Measurements from ENCODE around the gene MSI2. TPM values are rescaled to one million over a fixed set of nuclear protein-coding genes. Genes with fewer than 3 reads are reported as not detected.

MSI2 gene
- total and polyA plus RNA-seq, 9 of the 15 experiments (the other 6 are each of a cell fraction or from before 2014, with no cell fraction given): 4.6 to 61.8 (median 42.4) TPM

GRCh38 chr17:57541472-57542394 is 285.4 kb downstream of the MSI2 start (continued):
- TF ChIP-seq TCF7L2 (IDR thresholded peaks at IDR 0.05; ENCODE audit: low read depth, low read length) (no peak), FOXP1 (CRISPR knock-in tag; IDR thresholded peaks at IDR 0.05) (no peak), BACH1 (tag; IDR thresholded peaks at IDR 0.05) (peak; percentile 75; the same call in 1 of the 2 replicates), MAFG (tag; conservative IDR thresholded peaks at IDR 0.05) (peak; percentile 30; the same call in 1 of the 2 replicates), EP300 (IDR thresholded peaks at IDR 0.05; ENCODE audit: low read length) (no peak; the same call in 1 of the 2 replicates), YBX1 (IDR thresholded peaks at IDR 0.05) (no peak), ZBTB26 (CRISPR knock-in tag; IDR thresholded peaks at IDR 0.05) (no peak), RBM25 (IDR thresholded peaks at IDR 0.05; ENCODE audit: low read depth, low read length, severe bottlenecking) (no peak), NCOR1 (IDR thresholded peaks at IDR 0.05) (no peak), CEBPB (tag; IDR thresholded peaks at IDR 0.05) (peak; percentile 95), TAF15 (IDR thresholded peaks at IDR 0.05; ENCODE audit: low read depth, low read length) (no peak), SREBF1 (IDR thresholded peaks at IDR 0.05; ENCODE audit: borderline replicate concordance, low read depth, low read length) (no peak), ZNF644 (tag; IDR thresholded peaks at IDR 0.05; ENCODE audit: low read depth) (0 out of 2 replicates have a peak, but pooled peaks have one; percentile 46), ATF7 (IDR thresholded peaks at IDR 0.05) (peak; percentile 97), NR1H2 (CRISPR knock-in tag; IDR thresholded peaks at IDR 0.05) (0 out of 2 replicates have a peak, but pooled peaks have one; percentile 41), PBX2 (CRISPR knock-in tag; IDR thresholded peaks at IDR 0.05; ENCODE audit: low read depth) (no peak), PBX2 (tag; conservative IDR thresholded peaks at IDR 0.05; ENCODE audit: low read depth) (peak; percentile 95), ZNF586 (CRISPR knock-in tag; conservative IDR thresholded peaks at IDR 0.05) (no peak), SIN3B (IDR thresholded peaks at IDR 0.05; ENCODE audit: low read depth) (0 out of 2 replicates have a peak, but pooled peaks have one; percentile 9), RCOR1 (IDR thresholded peaks at IDR 0.05; ENCODE audit: borderline replicate concordance in 1 of 2, low read depth in 2 of 2, low read length in 2 of 2) (peak in 1 of 2 experiments; percentile 67; a peak in 1 of 4 replicates), NR2C2 (CRISPR knock-in tag; IDR thresholded peaks at IDR 0.05) (no peak), NR2C2 (tag; IDR thresholded peaks at IDR 0.05) (peak; percentile 65; the same call in 1 of the 2 replicates), ZNF175 (CRISPR knock-in tag; IDR thresholded peaks at IDR 0.05; ENCODE audit: low read depth) (peak; percentile 72; the same call in 1 of the 2 replicates), TRIM24 (IDR thresholded peaks at IDR 0.05) (no peak; a peak in 1 of 4 replicates), GATA2 (CRISPR knock-in tag; IDR thresholded peaks at IDR 0.05) (0 out of 2 replicates have a peak, but pooled peaks have one; percentile 12), HDAC2 (IDR thresholded peaks at IDR 0.05) (0 out of 2 replicates have a peak, but pooled peaks have one; percentile 20), EZH2 (IDR thresholded peaks at IDR 0.05; ENCODE audit: borderline replicate concordance, low read depth, low read length) (no peak)

Measured in K562 (cell line).